ENCODE measurements around the gene DTL.
A peak's percentile ranks its signal among the peaks of the same experiment; 100 is the strongest.
"Not testable (repeated sequence)": the region's sequence is repeated elsewhere in the genome, so short reads cannot be mapped to it uniquely, and the experiment has no call there.

The DTL gene, protein sequence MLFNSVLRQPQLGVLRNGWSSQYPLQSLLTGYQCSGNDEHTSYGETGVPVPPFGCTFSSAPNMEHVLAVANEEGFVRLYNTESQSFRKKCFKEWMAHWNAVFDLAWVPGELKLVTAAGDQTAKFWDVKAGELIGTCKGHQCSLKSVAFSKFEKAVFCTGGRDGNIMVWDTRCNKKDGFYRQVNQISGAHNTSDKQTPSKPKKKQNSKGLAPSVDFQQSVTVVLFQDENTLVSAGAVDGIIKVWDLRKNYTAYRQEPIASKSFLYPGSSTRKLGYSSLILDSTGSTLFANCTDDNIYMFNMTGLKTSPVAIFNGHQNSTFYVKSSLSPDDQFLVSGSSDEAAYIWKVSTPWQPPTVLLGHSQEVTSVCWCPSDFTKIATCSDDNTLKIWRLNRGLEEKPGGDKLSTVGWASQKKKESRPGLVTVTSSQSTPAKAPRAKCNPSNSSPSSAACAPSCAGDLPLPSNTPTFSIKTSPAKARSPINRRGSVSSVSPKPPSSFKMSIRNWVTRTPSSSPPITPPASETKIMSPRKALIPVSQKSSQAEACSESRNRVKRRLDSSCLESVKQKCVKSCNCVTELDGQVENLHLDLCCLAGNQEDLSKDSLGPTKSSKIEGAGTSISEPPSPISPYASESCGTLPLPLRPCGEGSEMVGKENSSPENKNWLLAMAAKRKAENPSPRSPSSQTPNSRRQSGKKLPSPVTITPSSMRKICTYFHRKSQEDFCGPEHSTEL

DNA sequence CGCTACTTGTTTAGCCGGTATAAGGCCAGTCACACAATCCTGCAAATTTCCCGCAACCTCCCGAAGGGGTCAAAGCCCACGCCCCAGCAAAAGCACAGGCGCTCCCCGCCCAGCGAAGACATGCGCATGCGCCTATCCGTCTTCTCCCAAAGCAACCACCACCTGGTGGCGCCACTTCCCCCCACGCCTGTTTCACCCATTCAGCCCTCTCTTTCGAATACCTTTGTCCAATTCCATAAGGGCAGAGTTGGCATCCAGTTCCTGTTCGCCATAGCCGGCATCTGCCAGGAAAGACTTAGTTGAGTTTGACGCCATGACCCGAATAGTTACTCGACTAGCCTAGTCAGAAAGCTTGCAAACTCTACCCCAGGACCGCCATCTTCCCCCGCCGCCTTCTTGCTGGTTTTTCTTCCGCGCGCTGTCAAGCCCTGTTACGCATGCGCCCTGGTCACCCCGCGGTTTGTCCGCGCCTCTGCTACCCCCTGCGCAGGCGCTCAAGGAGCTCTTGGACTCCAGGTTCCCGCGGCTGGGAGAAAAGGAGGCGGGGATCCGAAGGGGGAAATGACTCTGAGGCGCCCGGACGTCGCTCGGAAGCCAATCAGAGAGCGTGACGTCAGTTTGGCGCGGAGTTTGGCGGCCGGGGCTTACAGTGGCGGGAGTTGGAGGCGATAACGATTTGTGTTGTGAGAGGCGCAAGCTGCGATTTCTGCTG lies at the start of gene DTL, which contains the start of gene INTS7:
DTL (plus strand) TSS at position 626 of the 712 bp plus-strand sequence. CDS start 143 bp downstream, outside the sequence.
INTS7 (minus strand) TSS at position 435 of the 712 bp plus-strand sequence; CDS start at position 315, 120 bp downstream.
- H3K4me3 ChIP-seq (ENCODE audit: low read depth, low read length) = peak within 1 kb of the TSS; percentile 88
- peak; percentile 100 for DNase-seq (ENCODE audit: low read depth)
- TF ChIP-seq, protein P1, sequence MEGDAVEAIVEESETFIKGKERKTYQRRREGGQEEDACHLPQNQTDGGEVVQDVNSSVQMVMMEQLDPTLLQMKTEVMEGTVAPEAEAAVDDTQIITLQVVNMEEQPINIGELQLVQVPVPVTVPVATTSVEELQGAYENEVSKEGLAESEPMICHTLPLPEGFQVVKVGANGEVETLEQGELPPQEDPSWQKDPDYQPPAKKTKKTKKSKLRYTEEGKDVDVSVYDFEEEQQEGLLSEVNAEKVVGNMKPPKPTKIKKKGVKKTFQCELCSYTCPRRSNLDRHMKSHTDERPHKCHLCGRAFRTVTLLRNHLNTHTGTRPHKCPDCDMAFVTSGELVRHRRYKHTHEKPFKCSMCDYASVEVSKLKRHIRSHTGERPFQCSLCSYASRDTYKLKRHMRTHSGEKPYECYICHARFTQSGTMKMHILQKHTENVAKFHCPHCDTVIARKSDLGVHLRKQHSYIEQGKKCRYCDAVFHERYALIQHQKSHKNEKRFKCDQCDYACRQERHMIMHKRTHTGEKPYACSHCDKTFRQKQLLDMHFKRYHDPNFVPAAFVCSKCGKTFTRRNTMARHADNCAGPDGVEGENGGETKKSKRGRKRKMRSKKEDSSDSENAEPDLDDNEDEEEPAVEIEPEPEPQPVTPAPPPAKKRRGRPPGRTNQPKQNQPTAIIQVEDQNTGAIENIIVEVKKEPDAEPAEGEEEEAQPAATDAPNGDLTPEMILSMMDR (IDR thresholded peaks at IDR 0.05; ENCODE audit: insufficient read depth, low read depth, low read length, missing control alignments) = peak; percentile 87

DNA sequence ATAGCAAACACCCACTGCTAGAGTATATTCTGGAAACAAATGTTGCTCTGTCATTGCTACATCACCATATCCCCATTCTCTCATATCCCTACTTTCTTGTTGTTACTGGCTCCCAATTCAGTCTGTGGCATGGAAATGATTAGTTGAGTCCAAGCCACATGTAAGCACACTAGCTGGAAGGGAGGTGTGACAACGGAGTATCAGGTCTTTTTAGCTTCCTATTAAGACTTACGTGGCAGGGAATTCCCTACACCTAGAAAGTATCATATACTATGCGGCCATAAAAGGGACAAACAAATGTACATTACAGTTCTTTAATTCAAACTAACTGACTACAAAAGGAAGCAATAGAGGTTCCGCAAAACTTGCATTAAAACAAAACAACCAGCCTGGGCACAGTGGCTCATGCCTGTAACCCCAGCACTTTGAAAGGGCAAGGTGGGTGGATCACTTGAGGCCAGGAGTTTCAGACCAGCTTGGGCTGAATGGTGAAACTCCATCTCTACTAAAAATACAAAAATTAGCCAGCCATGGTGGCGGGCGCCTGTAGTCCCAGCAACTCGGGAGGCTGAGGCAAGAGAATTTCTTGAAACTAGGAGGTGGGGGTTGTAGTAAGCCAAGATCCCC lies 48.8 kb upstream of the DTL start:
- H3K4me3 ChIP-seq (ENCODE audit: low read depth, low read length) = no peak overlapping the region
- TF ChIP-seq, protein P1 (IDR thresholded peaks at IDR 0.05; ENCODE audit: insufficient read depth, low read depth, low read length, missing control alignments) = no peak
- DNase-seq (ENCODE audit: low read depth) = peak; percentile 79

DNA sequence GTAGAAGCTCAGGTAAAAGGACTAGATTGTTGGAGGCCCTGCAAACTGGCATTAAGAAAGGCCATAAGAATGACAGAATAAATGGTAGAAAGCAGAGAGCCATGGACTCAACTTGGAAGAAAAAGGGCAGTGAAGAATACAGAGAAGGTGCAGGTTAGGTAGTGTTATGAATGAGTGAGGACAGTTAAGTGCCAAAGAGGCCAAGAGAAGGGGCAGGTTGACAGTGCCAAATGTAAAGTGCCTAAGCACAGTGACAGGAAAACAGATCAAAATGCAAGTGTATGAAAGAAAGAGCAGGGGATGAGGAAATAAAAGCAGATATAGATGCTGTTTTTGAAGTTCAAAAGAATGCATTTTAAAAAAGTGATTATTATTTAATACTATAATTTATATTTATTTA lies 43.9 kb upstream of the DTL start:
- no peak for DNase-seq (ENCODE audit: low read depth)
- TF ChIP-seq, protein P1 (IDR thresholded peaks at IDR 0.05; ENCODE audit: insufficient read depth, low read depth, low read length, missing control alignments) = no peak
- H3K4me3 ChIP-seq (ENCODE audit: low read depth, low read length) = no peak overlapping the region

DNA sequence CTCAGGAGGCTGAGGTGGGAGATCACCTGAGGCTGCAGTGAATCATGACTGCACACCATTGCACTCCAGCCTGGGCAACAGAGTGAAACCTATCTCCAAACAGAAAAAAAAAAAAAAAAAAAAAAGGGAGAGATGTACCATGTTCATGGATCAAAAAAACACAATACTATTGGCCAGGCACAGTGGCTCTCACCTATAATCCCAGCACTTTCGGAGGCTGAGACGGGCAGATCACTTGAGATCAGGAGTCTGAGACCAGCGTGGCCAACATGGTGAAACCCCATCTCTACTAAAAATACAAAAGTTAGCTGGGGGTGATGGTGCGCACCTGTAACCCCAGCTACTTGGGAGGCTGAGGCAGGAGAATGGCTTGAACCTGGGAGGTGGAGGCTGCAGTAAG lies 38.1 kb upstream of the DTL start:
- H3K4me3 ChIP-seq (ENCODE audit: low read depth, low read length); DNase-seq (ENCODE audit: low read depth): not testable (repeated sequence)

DNA sequence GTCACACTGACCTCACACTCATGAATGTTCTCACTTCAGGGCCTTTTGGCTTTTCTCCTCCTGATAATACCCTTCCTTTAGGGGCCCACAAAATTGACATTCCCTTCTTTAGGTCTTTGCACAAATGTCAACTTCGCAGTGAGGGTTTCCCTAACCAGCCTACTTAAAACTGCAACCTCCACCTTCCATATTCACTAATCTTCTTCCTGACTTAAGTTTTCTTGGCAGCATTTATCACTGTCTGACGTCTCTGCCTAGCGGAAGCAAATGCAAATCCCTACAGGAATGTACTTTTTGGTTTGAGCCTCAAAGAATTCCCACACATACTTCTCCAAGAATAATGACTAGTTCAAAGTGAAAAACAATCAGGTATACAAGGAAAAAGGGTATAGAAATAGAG lies 33.0 kb upstream of the DTL start:
- no peak overlapping the region for H3K4me3 ChIP-seq (ENCODE audit: low read depth, low read length)
- DNase-seq (ENCODE audit: low read depth) = no peak
- TF ChIP-seq, protein P1 (IDR thresholded peaks at IDR 0.05; ENCODE audit: insufficient read depth, low read depth, low read length, missing control alignments) = no peak

DNA sequence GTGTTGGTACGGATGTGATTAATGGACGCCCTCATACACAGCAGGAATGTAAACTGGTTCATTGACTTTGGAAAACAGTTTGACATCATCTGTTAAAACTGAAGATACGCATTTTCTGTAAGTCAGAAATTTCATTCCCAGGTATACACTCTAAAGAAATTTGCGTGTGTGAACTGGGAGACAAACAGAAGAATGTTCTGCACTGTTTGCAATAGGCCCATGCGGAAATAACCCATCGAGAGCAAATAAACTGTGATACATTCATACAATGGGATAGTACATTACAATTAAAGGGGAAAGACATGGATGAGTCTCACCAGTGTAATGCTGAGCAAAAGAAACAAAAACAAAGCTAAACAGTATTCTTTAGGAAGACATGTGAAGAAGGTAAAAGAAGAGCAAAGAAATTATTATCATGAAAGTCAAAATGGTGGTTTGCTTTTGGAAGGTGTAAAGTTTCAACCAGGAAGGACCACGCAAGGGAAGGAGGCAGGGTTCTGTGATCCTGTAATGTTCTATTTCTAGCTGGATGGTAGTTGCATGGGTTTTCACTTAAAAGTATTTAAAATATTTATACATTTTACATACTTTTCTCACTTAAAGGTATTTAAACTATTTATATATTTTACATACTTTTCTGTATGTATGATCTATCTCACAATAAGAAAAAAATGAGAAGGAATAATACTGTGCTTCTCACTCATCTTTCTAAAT lies 30.5 kb upstream of the DTL start:
- no peak overlapping the region for H3K4me3 ChIP-seq (ENCODE audit: low read depth, low read length)
- DNase-seq (ENCODE audit: low read depth) = no peak
- TF ChIP-seq, protein P1 (IDR thresholded peaks at IDR 0.05; ENCODE audit: insufficient read depth, low read depth, low read length, missing control alignments) = no peak

Measured in GM12865 (cell line).